ENCODE data around the gene BEST4. TPM values are rescaled to one million over a fixed set of nuclear protein-coding genes. Genes with fewer than 3 reads are reported as not detected.

BEST4 gene
- total and polyA plus RNA-seq, 2 experiments from 2014 or later, result 0.48 to 0.83 TPM

GRCh38 chr1:44778705-44779576 is 9.0 kb downstream of the BEST4 start:
- H3K4me2 ChIP-seq, result peak overlapping the region; percentile 90
- no peak overlapping the region for H3K4me3 ChIP-seq

GRCh38 chr1:44777969-44778635 is 9.9 kb downstream of the BEST4 start:
- Histone ChIP-seq H3K4me3 (no peak overlapping the region), H3K4me1 (ENCODE audit: insufficient read depth) (peaks cover 6% of the 10 kb centered on the region), H3K27ac (no peak overlapping the region), H2AFZ (no peak overlapping the region), H3K79me2 (peaks cover 34% of the 10 kb centered on the region), H3K4me2 (peak overlapping the region; percentile 90), H3K36me3 (replicated peaks; ENCODE audit: insufficient read depth, low read depth) (no peaks in the 10 kb centered on the region), H3K9me3 (ENCODE audit: low read depth) (no peaks in the 10 kb centered on the region), H3K9me2 (replicated peaks; ENCODE audit: insufficient read depth) (no peaks in the 10 kb centered on the region), H3K27me3 (no peaks in the 10 kb centered on the region), H4K20me1 (ENCODE audit: insufficient read depth, poor library complexity, severe bottlenecking) (peaks cover 25% of the 10 kb centered on the region)
- DNase-seq (ENCODE audit: low spot score), result no peak
- WGBS (ENCODE audit: low lambda C conversion rate, missing lambda C conversion rate), result 86% methylated on average over 13 of the region's 13 CpGs
- TF ChIP-seq EZH2phosphoT487 (IDR thresholded peaks at IDR 0.05; ENCODE audit: low read depth, severe bottlenecking, unreplicated experiment), result no peak
- TF ChIP-seq, protein P1, sequence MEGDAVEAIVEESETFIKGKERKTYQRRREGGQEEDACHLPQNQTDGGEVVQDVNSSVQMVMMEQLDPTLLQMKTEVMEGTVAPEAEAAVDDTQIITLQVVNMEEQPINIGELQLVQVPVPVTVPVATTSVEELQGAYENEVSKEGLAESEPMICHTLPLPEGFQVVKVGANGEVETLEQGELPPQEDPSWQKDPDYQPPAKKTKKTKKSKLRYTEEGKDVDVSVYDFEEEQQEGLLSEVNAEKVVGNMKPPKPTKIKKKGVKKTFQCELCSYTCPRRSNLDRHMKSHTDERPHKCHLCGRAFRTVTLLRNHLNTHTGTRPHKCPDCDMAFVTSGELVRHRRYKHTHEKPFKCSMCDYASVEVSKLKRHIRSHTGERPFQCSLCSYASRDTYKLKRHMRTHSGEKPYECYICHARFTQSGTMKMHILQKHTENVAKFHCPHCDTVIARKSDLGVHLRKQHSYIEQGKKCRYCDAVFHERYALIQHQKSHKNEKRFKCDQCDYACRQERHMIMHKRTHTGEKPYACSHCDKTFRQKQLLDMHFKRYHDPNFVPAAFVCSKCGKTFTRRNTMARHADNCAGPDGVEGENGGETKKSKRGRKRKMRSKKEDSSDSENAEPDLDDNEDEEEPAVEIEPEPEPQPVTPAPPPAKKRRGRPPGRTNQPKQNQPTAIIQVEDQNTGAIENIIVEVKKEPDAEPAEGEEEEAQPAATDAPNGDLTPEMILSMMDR (IDR thresholded peaks at IDR 0.05; ENCODE audit: poor library complexity), result no peak
- no peak for TF ChIP-seq EZH2 (IDR thresholded peaks at IDR 0.05; ENCODE audit: borderline replicate concordance)

More at GRCh38 chr1:44778705-44779576, 9.0 kb downstream of the BEST4 start:
- Histone ChIP-seq H4K20me1 (ENCODE audit: insufficient read depth, poor library complexity, severe bottlenecking) (peaks cover 25% of the 10 kb centered on the region), H2AFZ (no peak overlapping the region), H3K27me3 (no peaks in the 10 kb centered on the region), H3K4me1 (ENCODE audit: insufficient read depth) (peaks cover 9% of the 10 kb centered on the region), H3K36me3 (replicated peaks; ENCODE audit: insufficient read depth, low read depth) (no peaks in the 10 kb centered on the region), H3K27ac (no peak overlapping the region), H3K79me2 (peaks cover 34% of the 10 kb centered on the region), H3K9me3 (ENCODE audit: low read depth) (no peaks in the 10 kb centered on the region), H3K9me2 (replicated peaks; ENCODE audit: insufficient read depth) (no peaks in the 10 kb centered on the region)
- no peak for DNase-seq (ENCODE audit: low spot score)
- TF ChIP-seq EZH2phosphoT487 (IDR thresholded peaks at IDR 0.05; ENCODE audit: low read depth, severe bottlenecking, unreplicated experiment), result no peak
- TF ChIP-seq, protein P1 (IDR thresholded peaks at IDR 0.05; ENCODE audit: poor library complexity), result no peak
- TF ChIP-seq EZH2 (IDR thresholded peaks at IDR 0.05; ENCODE audit: borderline replicate concordance), result no peak
- 98% methylated on average over 6 of the region's 6 CpGs for WGBS (ENCODE audit: low lambda C conversion rate, missing lambda C conversion rate)

- no peak overlapping the region for H3K4me3 ChIP-seq
Observed at GRCh38 chr1:44777547-44777946, 10.4 kb downstream of the BEST4 start.

More at GRCh38 chr1:44777547-44777946, 10.4 kb downstream of the BEST4 start:
- Histone ChIP-seq H3K9me3 (ENCODE audit: low read depth) (no peaks in the 10 kb centered on the region), H2AFZ (no peak overlapping the region), H3K4me2 (peak overlapping the region; percentile 90), H3K27ac (no peak overlapping the region), H3K9me2 (replicated peaks; ENCODE audit: insufficient read depth) (no peaks in the 10 kb centered on the region), H3K36me3 (replicated peaks; ENCODE audit: insufficient read depth, low read depth) (no peaks in the 10 kb centered on the region), H3K4me1 (ENCODE audit: insufficient read depth) (peaks cover 6% of the 10 kb centered on the region), H3K27me3 (no peaks in the 10 kb centered on the region), H4K20me1 (ENCODE audit: insufficient read depth, poor library complexity, severe bottlenecking) (peaks cover 25% of the 10 kb centered on the region), H3K79me2 (peaks cover 34% of the 10 kb centered on the region)
- TF ChIP-seq, protein P1 (IDR thresholded peaks at IDR 0.05; ENCODE audit: poor library complexity), result no peak
- TF ChIP-seq EZH2 (IDR thresholded peaks at IDR 0.05; ENCODE audit: borderline replicate concordance) (no peak), EZH2phosphoT487 (IDR thresholded peaks at IDR 0.05; ENCODE audit: low read depth, severe bottlenecking, unreplicated experiment) (no peak)
- no peak for DNase-seq (ENCODE audit: low spot score)
- WGBS (ENCODE audit: low lambda C conversion rate, missing lambda C conversion rate), result 88% methylated on average over 14 of the region's 14 CpGs

All from hepatocyte (in vitro differentiated cells).